AG04450 (cell line): ENCODE measurements around the gene RIN3. TPM values are rescaled to one million over a fixed set of nuclear protein-coding genes. Genes with fewer than 3 reads are reported as not detected.

Source experiments
- CTCF ChIA-PET: fragments of 300-600, 350-600 bp; formaldehyde crosslinking; extraction: SDS; loops from one replicate; lab custom pipeline; 2022; ENCODE audit warnings: antibody characterized with exemption, inconsistent platforms; lab: Charles Lee
- POLR2A ChIA-PET: fragments of 350-600 bp; formaldehyde crosslinking; extraction: SDS; loops from one replicate; lab custom pipeline; 2021; ENCODE audit warnings: antibody characterized with exemption, inconsistent platforms; lab: Yijun Ruan, JAX
- DNase-seq: peaks from one replicate; pipeline ENCODE4 v3.0.0-alpha.2; 2011; ENCODE audit warnings: low read depth, low spot score
- H3K27ac ChIP-seq: one replicate; pipeline ENCODE4 v1.5.1; 2012; ENCODE audit warnings: low read depth, low read length, control low read depth
- H3K27me3 ChIP-seq: one replicate; pipeline ENCODE4 v1.6.0; 2012; ENCODE audit warnings: low read length; ENCODE audit not compliant: control insufficient read depth, insufficient read depth
- H3K4me3 ChIP-seq: 2 replicates; pipeline ENCODE4 v1.5.1; 2011; ENCODE audit warnings: mild to moderate bottlenecking, low read depth, low read length, control low read depth
- H3K9me3 ChIP-seq: 2 replicates; pipeline ENCODE4 v1.5.1; 2012; ENCODE audit warnings: low read length; ENCODE audit not compliant: control insufficient read depth, insufficient read depth
- CTCF ChIP-seq: IDR thresholded peaks from 2 replicates; pipeline ENCODE4 v1.5.1; 2011; ENCODE audit warnings: low read depth, low read length, control low read depth, inconsistent platforms
- polyA plus RNA-seq: library from polyadenylated mRNA; depleted of rRNA; stranded (reverse); fragments of >200 nt; gene quantifications from 2 replicates; pipeline ENCODE4 v1.2.3, GENCODE V29; 2011

RIN3 gene
- polyA plus RNA-seq, 1 experiment = 3.7 TPM

GRCh38 chr14:92649934-92650545 lies 136.5 kb downstream of the RIN3 start:
- ChIA-PET POLR2A (no interaction called here), CTCF (interaction anchor here (0.5 to 1.2 kb wide), 2 partner anchors 20 to 172 kb away, joined by 4 to 5 read pairs; no protein-coding TSS in a partner anchor)
- H3K9me3 ChIP-seq = peaks cover 6% of the 10 kb centered on the region
- H3K4me3 ChIP-seq = no peak overlapping the region
- DNase-seq = peak; percentile 82
- H3K27me3 ChIP-seq = no peaks in the 10 kb centered on the region
- peak overlapping the region; percentile 75 for H3K27ac ChIP-seq
- TF ChIP-seq CTCF = no peak

- no peak for TF ChIP-seq CTCF
- POLR2A ChIA-PET = no interaction called here
- Histone ChIP-seq H3K27me3 (no peaks in the 10 kb centered on the region), H3K4me3 (no peak overlapping the region), H3K27ac (peak overlapping the region; percentile 75), H3K9me3 (peaks cover under 1% of the 10 kb centered on the region)
- CTCF ChIA-PET = interaction anchor here (0.5 kb wide), 1 partner anchor 173 kb away, joined by 5 read pairs; no protein-coding TSS in a partner anchor
- no peak for DNase-seq
Measured at GRCh38 chr14:92650581-92651105, 137.1 kb downstream of the RIN3 start.

- DNase-seq = no peak
- H3K27me3 ChIP-seq = no peaks in the 10 kb centered on the region
- no peak for TF ChIP-seq CTCF
- H3K4me3 ChIP-seq = no peak overlapping the region
- ChIA-PET CTCF (no interaction called here), POLR2A (no interaction called here)
- no peak overlapping the region for H3K27ac ChIP-seq
- no peaks in the 10 kb centered on the region; the same call in 1 of the 2 replicates for H3K9me3 ChIP-seq
Measured at GRCh38 chr14:92651106-92651757, 137.7 kb downstream of the RIN3 start.

- TF ChIP-seq CTCF = no peak
- no peak overlapping the region for H3K4me3 ChIP-seq
- ChIA-PET CTCF (interaction anchor here (1.2 kb wide), 1 partner anchor 34 kb away, joined by 3 read pairs; no protein-coding TSS in a partner anchor), POLR2A (no interaction called here)
- no peaks in the 10 kb centered on the region for H3K27me3 ChIP-seq
- no peaks in the 10 kb centered on the region; the same call in 1 of the 2 replicates for H3K9me3 ChIP-seq
- DNase-seq = no peak
- no peak overlapping the region for H3K27ac ChIP-seq
Measured at GRCh38 chr14:92651758-92652406, 138.3 kb downstream of the RIN3 start.
